IMR-90 (cell line): ENCODE results near the gene HOXD3. TPM values are rescaled to one million over a fixed set of nuclear protein-coding genes. Genes with fewer than 3 reads are reported as not detected.

Source experiments
- ATAC-seq: fragments of 200-7000 bp; cut with Tn5 transposase; 2 replicates; pipeline ENCODE4 v1.9.1; 2020; ENCODE audit warnings: low read depth, mild to moderate bottlenecking, moderate library complexity
- BruUV-seq: library from RNA; stranded (reverse); fragments of 400-500 nt; replicated peaks from 2 replicates; lab custom pipeline; 2021; lab: Mats Ljungman, UMichigan
- CTCF ChIA-PET: fragments of 300-600 bp; formaldehyde crosslinking; extraction: SDS; loops from one replicate; lab custom pipeline; 2021; ENCODE audit warnings: antibody characterized with exemption; lab: Yijun Ruan, JAX
- POLR2A ChIA-PET: fragments of 300-600 bp; sonication (Branson Sonifier 250); formaldehyde crosslinking; loops from one replicate; lab custom pipeline; 2022; ENCODE audit warnings: antibody characterized with exemption; ENCODE audit not compliant: unreplicated experiment; lab: Charles Lee
- DNase-seq: peaks from one replicate; pipeline ENCODE4 v3.0.0; 2013
- H2AFZ ChIP-seq: replicated peaks from 2 replicates; pipeline ENCODE3; 2013; ENCODE audit warnings: low read length, mild to moderate bottlenecking; ENCODE audit not compliant: poor library complexity
- H2AK5ac ChIP-seq: 2 replicates; pipeline ENCODE4 v1.6.1; 2013; ENCODE audit warnings: low read depth, low read length, inconsistent platforms
- H2AK9ac ChIP-seq: replicated peaks from 2 replicates; pipeline ENCODE3; 2013; ENCODE audit warnings: mild to moderate bottlenecking, low read depth, low read length, moderate library complexity; ENCODE audit not compliant: poor library complexity
- H2BK120ac ChIP-seq: 2 replicates; pipeline ENCODE4 v1.6.1; 2013; ENCODE audit warnings: low read depth, low read length, inconsistent platforms
- H2BK15ac ChIP-seq: 3 replicates; pipeline ENCODE4 v1.6.1; 2013; ENCODE audit warnings: low read depth, low read length, inconsistent platforms
- H2BK20ac ChIP-seq: 2 replicates; pipeline ENCODE4 v1.6.1; 2013; ENCODE audit warnings: low read depth, mild to moderate bottlenecking, inconsistent platforms, low read length, moderate library complexity
- H2BK5ac ChIP-seq: 2 replicates; pipeline ENCODE4 v1.6.1; 2013; ENCODE audit warnings: mild to moderate bottlenecking, low read depth, low read length, inconsistent platforms; ENCODE audit not compliant: poor library complexity, severe bottlenecking
- H3K14ac ChIP-seq: replicated peaks from 2 replicates; pipeline ENCODE4 v1.6.1; 2013; ENCODE audit warnings: low read depth, low read length, inconsistent platforms
- H3K18ac ChIP-seq: 2 replicates; pipeline ENCODE4 v1.6.1; 2013; ENCODE audit warnings: low read depth, low read length, control low read depth
- H3K23ac ChIP-seq: 2 replicates; pipeline ENCODE4 v1.6.1; 2013; ENCODE audit warnings: low read depth, low read length, inconsistent platforms
- H3K27ac ChIP-seq: 2 replicates; pipeline ENCODE4 v1.5.1; 2013; ENCODE audit warnings: mild to moderate bottlenecking, control low read depth, low read length; ENCODE audit not compliant: insufficient read depth
- H3K27me3 ChIP-seq: 2 replicates; pipeline ENCODE4 v1.6.1; 2013; ENCODE audit warnings: low read length; ENCODE audit not compliant: control insufficient read depth, insufficient read depth
- H3K36me3 ChIP-seq: 2 replicates; pipeline ENCODE4 v1.6.1; 2013; ENCODE audit warnings: low read length, mixed read lengths; ENCODE audit not compliant: control insufficient read depth, insufficient read depth
- H3K4ac ChIP-seq: 2 replicates; pipeline ENCODE4 v1.6.1; 2013; ENCODE audit warnings: low read depth, low read length, inconsistent platforms
- H3K4me1 ChIP-seq: 2 replicates; pipeline ENCODE4 v1.6.1; 2013; ENCODE audit warnings: low read length, mixed read lengths; ENCODE audit not compliant: control insufficient read depth, insufficient read depth
- H3K4me2 ChIP-seq: 2 replicates; pipeline ENCODE4 v1.6.1; 2013; ENCODE audit warnings: low read depth, mild to moderate bottlenecking, control low read depth, low read length, moderate library complexity
- H3K4me3 ChIP-seq: 2 replicates; pipeline ENCODE4 v1.5.1; 2013; ENCODE audit warnings: low read depth, mild to moderate bottlenecking, control low read depth, low read length, moderate library complexity; ENCODE audit not compliant: insufficient read depth
- H3K56ac ChIP-seq: 2 replicates; pipeline ENCODE4 v1.6.1; 2013; ENCODE audit warnings: low read length, inconsistent platforms; ENCODE audit not compliant: insufficient read depth; ENCODE audit errors: extremely low read depth
- H3K79me1 ChIP-seq, 2 experiments: 2 replicates each; pipeline ENCODE4 v1.6.1; 2013; ENCODE audit warnings: low read length in 2 of 2, inconsistent platforms in 1 of 2, low read depth in 1 of 2
- H3K9ac ChIP-seq: 2 replicates; pipeline ENCODE4 v1.6.1; 2013; ENCODE audit warnings: low read depth, low read length, control low read depth
- H3K9me1 ChIP-seq: 2 replicates; pipeline ENCODE4 v1.6.1; 2013; ENCODE audit warnings: low read length, inconsistent platforms; ENCODE audit not compliant: insufficient read depth
- H3K9me3 ChIP-seq: 2 replicates; pipeline ENCODE4 v1.6.1; 2013; ENCODE audit warnings: low read length; ENCODE audit not compliant: control insufficient read depth, insufficient read depth
- H4K20me1 ChIP-seq: 2 replicates; pipeline ENCODE4 v1.6.1; 2013; ENCODE audit warnings: low read length, inconsistent platforms; ENCODE audit not compliant: insufficient read depth
- H4K5ac ChIP-seq: 2 replicates; pipeline ENCODE4 v1.6.1; 2013; ENCODE audit warnings: mild to moderate bottlenecking, low read depth, low read length, control low read depth
- H4K8ac ChIP-seq, 2 experiments: 2 replicates each; pipeline ENCODE4 v1.6.1; 2013; ENCODE audit warnings: low read depth in 2 of 2, low read length in 2 of 2, control low read depth in 1 of 2, inconsistent platforms in 1 of 2
- H4K91ac ChIP-seq: 2 replicates; pipeline ENCODE4 v1.6.1; 2013; ENCODE audit warnings: low read depth, low read length, inconsistent platforms; ENCODE audit not compliant: insufficient read depth
- ELK1 ChIP-seq: fragments of 150-350 bp; IDR thresholded peaks from 2 replicates; pipeline ENCODE4 v1.6.1; 2016; ENCODE audit warnings: low read depth, mild to moderate bottlenecking, low read length, moderate library complexity, borderline replicate concordance
- MAFK ChIP-seq: IDR thresholded peaks from 2 replicates; pipeline ENCODE4 v1.6.1; 2012; ENCODE audit warnings: low read depth, low read length, improper control_type of control experiment
- WGBS, 2 experiments: methylation state at CpG; one replicate each; pipeline versions ENCODE4 v1.1.5 to v1.1.7; 2013; ENCODE audit warnings: missing lambda C conversion rate in 2 of 2; ENCODE audit not compliant: insufficient read length in 1 of 2; ENCODE audit errors: extremely low coverage in 2 of 2; 5-methylcytosine and 5-hydroxymethylcytosine counted together
- dilution Hi-C: fragments of 300-500 bp; cut with HindIII; formaldehyde crosslinking; loops from one replicate; pipeline ENCODE4 v1.14.3; 2018; ENCODE audit warnings: low sequenced_read_pairs; ENCODE audit not compliant: unreplicated experiment
- in situ Hi-C: fragments of 300-500 bp; cut with MboI; formaldehyde crosslinking; loops from 3 replicates; pipeline ENCODE4 v1.14.3; 2019; ENCODE audit warnings: low sequenced_read_pairs, inconsistent platforms, mixed read lengths
- intact Hi-C: fragments of 100-400 bp; cut with micrococcal nuclease; formaldehyde crosslinking; loops from 2 replicates; pipeline ENCODE4 v1.10.0; 2022
- polyA plus RNA-seq, 3 experiments: library from polyadenylated mRNA; depleted of rRNA; stranded (reverse); fragments of >200 nt; gene quantifications; 2 replicates each; pipeline ENCODE4 v1.2.3, GENCODE V29; 2012; ENCODE audit warnings: low replicate concordance in 1 of 3
- total RNA-seq: library from RNA; depleted of rRNA; stranded (reverse); fragments of >200 nt; gene quantifications from 2 replicates; pipeline ENCODE4 v1.2.3, GENCODE V29; 2012

HOXD3 gene
- total and polyA plus RNA-seq, 2 of the 4 experiments (the other 2 are of a cell fraction): not detected

GRCh38 chr2:176173567-176174381 lies 16.7 kb downstream of the HOXD3 start:
- no peaks in the 10 kb centered on the region for H3K36me3 ChIP-seq
- no TSS peak for BruUV-seq
- peaks cover 10% of the 10 kb centered on the region for H3K9me3 ChIP-seq
- no peak overlapping the region for H2BK15ac ChIP-seq
- dilution Hi-C loops (no loop called here), intact Hi-C loops (no loop called here), in situ Hi-C loops (no loop called here)
- no peak overlapping the region for H3K4me3 ChIP-seq
- no peak overlapping the region for H2AK5ac ChIP-seq
- no CpG with 5 or more reads among the region's 7 CpGs for WGBS, 2 experiments
- H4K91ac ChIP-seq: no peak overlapping the region
- no peaks in the 10 kb centered on the region for H4K20me1 ChIP-seq
- H3K4ac ChIP-seq: no peak overlapping the region
- no peaks in the 10 kb centered on the region for H3K4me1 ChIP-seq
- no peak overlapping the region for H3K4me2 ChIP-seq
- no peak for DNase-seq
- no peak overlapping the region for H4K8ac ChIP-seq
- no peak overlapping the region for H3K56ac ChIP-seq
- no peak overlapping the region for H4K5ac ChIP-seq
- no peak overlapping the region for H3K18ac ChIP-seq
- no peak overlapping the region for H2AFZ ChIP-seq
- no peaks in the 10 kb centered on the region for H3K79me1 ChIP-seq
- H3K23ac ChIP-seq: no peak overlapping the region
- peaks cover 82% of the 10 kb centered on the region for H3K27me3 ChIP-seq
- no peak overlapping the region for H2BK20ac ChIP-seq
- no peak overlapping the region for H2BK120ac ChIP-seq
- TF ChIP-seq MAFK: peak; percentile 17; the same call in 1 of the 2 replicates
- no peak for TF ChIP-seq ELK1
- no peak overlapping the region for H2AK9ac ChIP-seq
- no peak for ATAC-seq
- ChIA-PET CTCF (no interaction called here), POLR2A (no interaction called here)
- no peak overlapping the region for H3K9ac ChIP-seq
- no peaks in the 10 kb centered on the region for H3K9me1 ChIP-seq
- no peak overlapping the region for H3K14ac ChIP-seq
- no peak overlapping the region for H3K27ac ChIP-seq
- H2BK5ac ChIP-seq: no peak overlapping the region
